SK-N-SH (cell line): Measurements from ENCODE around the gene MAN2A2.

Experiments
- CTCF ChIP-seq: fragments of 200-600 bp; sonication (generic); IDR thresholded peaks from 2 replicates; pipeline ENCODE4 v1.6.1; 2017; ENCODE audit warnings: antibody characterized with exemption, mild to moderate bottlenecking, moderate library complexity
- EP300 ChIP-seq, 2 experiments: IDR thresholded peaks; 2 replicates each; pipeline versions ENCODE4 v1.4.0 to v1.6.1; 2012; ENCODE audit warnings: borderline replicate concordance in 1 of 2, low read depth in 1 of 2, low read length in 1 of 2
- EZH2phosphoT487 ChIP-seq: fragments of 200-600 bp; sonication (generic); IDR thresholded peaks from 2 replicates; pipeline ENCODE4 v1.6.1; 2017; ENCODE audit warnings: low read depth, mixed run types, mild to moderate bottlenecking, antibody characterized with exemption, moderate library complexity, borderline replicate concordance
- GABPA ChIP-seq: IDR thresholded peaks from 2 replicates; pipeline ENCODE4 v1.4.0; 2012; ENCODE audit warnings: low read depth, mild to moderate bottlenecking
- POLR2AphosphoS5 ChIP-seq: IDR thresholded peaks from 2 replicates; pipeline ENCODE4 v1.6.1; 2012; ENCODE audit warnings: low read depth, low read length
- REST ChIP-seq: IDR thresholded peaks from 2 replicates; pipeline ENCODE4 v1.6.1; 2012; ENCODE audit warnings: mild to moderate bottlenecking, low read depth, low read length, moderate library complexity
- SMC3 ChIP-seq: IDR thresholded peaks from 2 replicates; pipeline ENCODE4 v1.6.1; 2012; ENCODE audit warnings: low read depth, low read length, improper control_type of control experiment
- USF1 ChIP-seq: IDR thresholded peaks from 2 replicates; pipeline ENCODE4 v1.4.0; 2012; ENCODE audit warnings: low read depth, borderline replicate concordance
- USF2 ChIP-seq: fragments of 150-350 bp; IDR thresholded peaks from 2 replicates; pipeline ENCODE4 v1.6.1; 2017; ENCODE audit warnings: antibody characterized with exemption, low read length, low read depth, borderline replicate concordance
- YY1 ChIP-seq: IDR thresholded peaks from 2 replicates; pipeline ENCODE4 v1.4.0; 2012; ENCODE audit warnings: low read depth, mild to moderate bottlenecking

- TF ChIP-seq CTCF (no peak), EP300 (IDR thresholded peaks at IDR 0.05; ENCODE audit: borderline replicate concordance in 1 of 2, low read depth in 1 of 2, low read length in 1 of 2) (no peak), EZH2phosphoT487 (no peak), REST (no peak), USF1 (no peak), YY1 (no peak), SMC3 (no peak), POLR2AphosphoS5 (no peak), USF2 (no peak), GABPA (no peak)
These were observed 34.0 kb upstream of the MAN2A2 start for GRCh38 chr15:90869140-90869541.
